Keratinocyte (primary cell): Measurements from ENCODE around the gene MAN1C1.

Experiments used
- EZH2 ChIP-seq: IDR thresholded peaks from one replicate; pipeline ENCODE4 v1.6.1; 2012; ENCODE audit warnings: inconsistent platforms, mild to moderate bottlenecking, low read length, moderate library complexity
- TF ChIP-seq, protein P1 (sequence below), 3 experiments: IDR thresholded peaks in 1 of 3; conservative IDR thresholded peaks in 1 of 3; optimal IDR thresholded peaks in 1 of 3; 2 replicates in 2 of 3; 3 replicates in 1 of 3; pipeline versions ENCODE3 to v1.5.1; 2011; ENCODE audit warnings: low read length in 3 of 3, mild to moderate bottlenecking in 3 of 3, moderate library complexity in 2 of 3, control low read depth in 1 of 3, inconsistent platforms in 1 of 3; ENCODE audit not compliant: insufficient read depth in 2 of 3; ENCODE audit errors: extremely low read depth in 1 of 3

DNA sequence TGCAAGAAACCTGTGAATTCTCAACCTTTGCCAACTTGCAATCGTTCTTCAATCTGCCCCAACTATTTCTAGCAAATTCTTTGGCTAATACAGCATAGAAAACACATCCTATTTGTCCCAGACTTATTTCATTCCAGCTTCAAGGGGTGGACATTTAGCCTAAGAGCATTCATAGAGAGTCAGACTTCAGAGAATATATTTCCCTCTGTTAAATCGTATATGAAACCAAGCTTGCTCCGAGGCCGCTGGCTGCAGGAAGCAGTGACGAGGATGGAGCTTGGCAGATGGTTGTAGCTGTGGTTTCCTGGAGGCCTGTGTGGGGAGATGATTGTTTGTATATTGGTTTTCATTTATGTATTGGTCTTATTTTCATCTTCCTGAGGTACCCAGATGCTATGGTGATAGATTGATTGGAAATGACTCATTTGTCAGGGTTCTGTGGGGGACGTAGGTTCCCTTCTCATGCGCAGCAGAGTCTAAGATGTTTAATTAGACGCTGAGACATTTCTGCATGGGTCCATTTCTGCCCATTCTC is 26.1 kb downstream of the MAN1C1 start:
- TF ChIP-seq, protein P1, sequence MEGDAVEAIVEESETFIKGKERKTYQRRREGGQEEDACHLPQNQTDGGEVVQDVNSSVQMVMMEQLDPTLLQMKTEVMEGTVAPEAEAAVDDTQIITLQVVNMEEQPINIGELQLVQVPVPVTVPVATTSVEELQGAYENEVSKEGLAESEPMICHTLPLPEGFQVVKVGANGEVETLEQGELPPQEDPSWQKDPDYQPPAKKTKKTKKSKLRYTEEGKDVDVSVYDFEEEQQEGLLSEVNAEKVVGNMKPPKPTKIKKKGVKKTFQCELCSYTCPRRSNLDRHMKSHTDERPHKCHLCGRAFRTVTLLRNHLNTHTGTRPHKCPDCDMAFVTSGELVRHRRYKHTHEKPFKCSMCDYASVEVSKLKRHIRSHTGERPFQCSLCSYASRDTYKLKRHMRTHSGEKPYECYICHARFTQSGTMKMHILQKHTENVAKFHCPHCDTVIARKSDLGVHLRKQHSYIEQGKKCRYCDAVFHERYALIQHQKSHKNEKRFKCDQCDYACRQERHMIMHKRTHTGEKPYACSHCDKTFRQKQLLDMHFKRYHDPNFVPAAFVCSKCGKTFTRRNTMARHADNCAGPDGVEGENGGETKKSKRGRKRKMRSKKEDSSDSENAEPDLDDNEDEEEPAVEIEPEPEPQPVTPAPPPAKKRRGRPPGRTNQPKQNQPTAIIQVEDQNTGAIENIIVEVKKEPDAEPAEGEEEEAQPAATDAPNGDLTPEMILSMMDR (optimal IDR thresholded peaks at IDR 0.05 in 1 of 3, IDR thresholded peaks at IDR 0.05 in 1 of 3, conservative IDR thresholded peaks at IDR 0.05 in 1 of 3; ENCODE audit: extremely low read depth in 1 of 3, insufficient read depth in 2 of 3, low read length in 3 of 3): no peak
- no peak for TF ChIP-seq EZH2
